Measurements from ENCODE around the gene IL22.
"Not testable (repeated sequence)": the region's sequence is repeated elsewhere in the genome, so short reads cannot be mapped to it uniquely, and the experiment has no call there.

IL22 gene

GRCh38 chr12:68227356-68227755 lies 26.0 kb downstream of the IL22 start:
- no peak for DNase-seq

DNA sequence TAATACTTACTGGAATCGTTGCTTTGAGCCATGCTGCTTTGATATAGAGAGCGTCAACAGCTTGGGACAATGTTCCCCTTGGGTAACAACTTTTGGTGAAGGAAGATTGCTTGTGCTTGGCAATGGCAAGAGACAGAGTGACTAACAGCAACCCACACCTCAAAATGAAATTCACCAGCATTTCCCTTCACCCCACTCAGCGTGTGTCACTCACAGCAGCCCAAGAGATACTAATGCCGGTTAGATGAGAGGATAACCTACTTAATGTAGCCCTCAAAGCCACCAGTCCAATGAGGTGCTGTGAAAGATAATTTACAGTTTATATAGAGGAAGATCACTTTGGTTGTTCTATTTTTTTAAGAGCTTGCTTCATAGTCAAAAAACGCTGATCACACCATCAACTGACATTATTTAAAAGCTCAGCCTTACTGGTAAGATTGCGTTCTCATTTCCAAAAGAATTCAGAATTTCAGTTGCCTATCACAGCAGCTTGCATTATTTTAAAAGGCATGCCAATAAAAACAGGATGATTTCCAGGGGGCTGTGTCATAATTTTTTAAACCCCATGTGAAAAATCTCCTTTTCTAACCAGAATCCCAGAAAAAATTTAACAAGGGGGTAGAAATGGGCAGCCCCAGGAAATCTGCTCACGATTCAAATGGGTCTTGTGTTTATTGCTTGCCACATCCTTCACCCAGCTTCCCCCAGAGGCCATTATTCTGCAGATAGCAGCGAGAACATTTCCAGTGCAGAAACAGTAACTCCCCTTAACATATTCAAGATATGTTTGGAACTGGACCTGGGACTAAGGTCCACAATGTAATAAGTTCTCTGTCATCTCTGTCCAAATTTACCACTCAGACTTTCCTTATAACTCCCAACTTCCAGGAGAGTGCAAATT lies 27.6 kb downstream of the IL22 start, which contains the start of gene IL26:
Gene IL26 (minus strand): TSS at position 235 of the 901 bp plus-strand sequence. CDS start 54 bp downstream, at position 181.
- DNase-seq, result no peak

- no peak for DNase-seq
These were observed 28.7 kb downstream of the IL22 start for GRCh38 chr12:68224613-68225285.

- peak; percentile 68 for DNase-seq
These were observed 30.2 kb downstream of the IL22 start for GRCh38 chr12:68223067-68223747.

DNA sequence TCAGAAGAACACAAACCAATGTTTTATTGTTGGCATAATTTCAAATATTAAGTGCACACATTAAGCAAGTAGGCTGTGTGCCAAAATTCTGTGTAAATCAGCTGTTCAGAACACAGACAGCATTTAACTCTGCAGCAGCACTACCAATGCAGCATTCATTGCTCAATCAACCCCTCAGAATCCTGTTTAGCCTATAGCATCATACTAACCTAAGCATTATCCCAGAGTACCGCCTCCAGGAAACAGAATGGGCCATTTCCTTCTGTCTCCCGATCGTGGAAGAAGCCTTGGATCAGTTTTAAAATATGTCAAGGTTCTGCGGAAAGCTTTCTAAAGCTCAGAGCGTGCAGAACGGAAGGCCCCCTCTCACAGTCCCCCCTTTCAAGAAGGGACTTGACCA lies 31.1 kb downstream of the IL22 start:
- no peak for DNase-seq

DNA sequence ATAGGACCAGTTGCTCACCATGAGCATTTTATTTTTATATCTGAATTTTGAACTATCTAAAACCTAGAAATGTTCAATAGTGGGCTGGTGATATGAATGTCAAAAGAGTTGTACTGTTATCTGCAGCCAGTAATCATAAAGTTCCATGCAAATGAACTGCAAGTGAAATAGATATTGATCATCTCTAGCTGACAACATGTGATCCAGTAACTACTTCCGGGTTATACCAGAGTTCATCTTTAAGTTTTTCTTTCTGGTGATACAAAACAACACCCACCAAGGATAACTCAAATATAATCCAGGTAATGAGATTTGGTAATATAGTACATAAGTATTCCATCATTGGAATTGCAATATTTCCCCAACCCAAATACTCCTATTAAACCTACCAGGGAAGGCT lies 31.9 kb downstream of the IL22 start:
- no peak for DNase-seq

- no peak for DNase-seq
These were observed 42.5 kb downstream of the IL22 start for GRCh38 chr12:68210875-68211274.

- not testable (repeated sequence) for DNase-seq
These were observed 44.2 kb downstream of the IL22 start for GRCh38 chr12:68209048-68209728.

DNA sequence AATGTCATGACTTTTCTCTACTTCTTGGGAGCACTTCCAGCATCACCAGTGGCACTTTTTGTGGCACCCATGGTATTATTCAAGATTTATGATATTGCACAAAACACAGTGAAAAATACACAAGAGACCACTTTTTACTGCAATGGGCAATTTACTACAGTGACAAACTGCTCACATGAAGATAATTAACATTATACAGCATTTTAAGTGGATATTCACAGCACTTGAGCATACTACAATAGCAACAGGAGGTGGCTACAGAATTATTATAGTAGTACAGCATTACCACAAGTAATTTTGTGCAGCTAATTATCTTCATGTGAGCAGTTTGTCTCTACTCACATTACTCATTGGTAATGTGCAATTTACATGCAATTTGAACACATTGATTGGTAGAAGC lies 46.1 kb downstream of the IL22 start:
- DNase-seq, result no peak

GRCh38 chr12:68206446-68206845 lies 47.0 kb downstream of the IL22 start:
- no peak for DNase-seq

- DNase-seq, result peak; percentile 28
These were observed 49.9 kb downstream of the IL22 start for GRCh38 chr12:68203460-68203875.

- no peak for DNase-seq
These were observed 52.5 kb downstream of the IL22 start for GRCh38 chr12:68200854-68201253.

- DNase-seq, result no peak
These were observed 54.3 kb downstream of the IL22 start for GRCh38 chr12:68199127-68199526.

DNA sequence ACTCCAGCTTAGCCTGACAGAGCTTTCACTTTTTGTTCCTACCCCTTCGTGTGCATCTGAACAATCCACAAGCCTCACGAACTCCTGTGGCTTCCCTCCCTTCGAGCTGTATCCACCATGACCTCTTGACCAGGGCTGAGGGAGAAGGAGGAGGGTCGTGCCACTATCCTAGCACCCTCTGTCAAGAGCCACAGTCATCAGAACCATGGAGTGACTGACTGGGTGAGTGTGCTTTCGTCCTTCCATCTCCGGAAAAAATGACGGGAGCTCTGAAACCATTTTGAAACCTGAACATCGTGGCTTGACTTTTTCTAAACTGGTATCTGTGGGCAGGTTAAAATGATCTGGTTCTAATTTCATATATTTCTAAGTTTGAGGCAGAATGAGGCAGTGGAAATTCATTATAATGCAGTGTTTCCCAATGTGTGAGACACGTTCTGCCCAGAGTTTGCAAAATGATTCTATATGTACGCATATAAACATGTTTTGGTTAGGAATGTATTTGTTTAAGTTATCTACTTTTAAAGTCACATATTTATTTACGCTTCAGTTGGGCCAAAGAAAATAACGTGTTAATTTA lies 54.8 kb downstream of the IL22 start:
- DNase-seq, result no peak
